ENCODE measurements around the gene PDZD7. TPM values are rescaled to one million over a fixed set of nuclear protein-coding genes. Genes with fewer than 3 reads are reported as not detected.

Gene PDZD7
- total and polyA plus RNA-seq, 9 of the 15 experiments (the other 6 are each of a cell fraction or from before 2014, with no cell fraction given), result 0.04 to 0.24 (median 0.08) TPM; not detected in 3

DNA sequence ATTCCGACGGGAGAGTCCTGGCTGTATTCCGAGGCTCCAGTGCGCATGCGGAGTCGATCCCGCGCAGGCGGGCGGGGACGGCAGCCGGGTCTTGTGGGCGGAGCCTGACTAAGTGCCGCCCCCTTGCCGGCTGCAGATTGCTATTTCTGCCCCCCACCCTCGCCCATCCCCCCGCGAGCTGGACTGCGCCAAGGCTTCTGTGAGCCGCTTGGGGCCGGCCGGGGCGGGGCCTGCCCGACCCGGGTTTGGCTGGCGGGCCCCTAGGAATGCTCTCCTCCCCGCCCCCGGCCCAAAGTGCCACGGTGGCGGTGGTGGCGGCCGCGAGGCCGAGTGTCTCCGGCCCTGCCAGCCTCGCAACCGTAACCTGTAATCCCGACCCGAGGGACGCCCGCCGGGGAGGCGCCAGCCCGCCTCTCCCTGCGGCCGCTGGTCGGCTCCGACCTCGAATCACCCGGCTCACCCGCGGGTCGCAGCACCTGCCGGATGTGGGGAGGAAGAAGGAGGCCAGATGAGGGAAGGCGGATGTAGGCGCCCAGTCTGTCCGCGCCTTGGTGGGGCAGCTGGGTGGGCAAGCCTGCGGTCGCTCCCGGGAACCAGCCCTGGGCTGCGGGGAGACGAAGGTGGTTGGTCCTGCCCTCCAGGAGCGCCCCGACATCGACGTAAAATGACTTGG is 30.2 kb upstream of the PDZD7 start (continued):
- TF ChIP-seq, protein P1, sequence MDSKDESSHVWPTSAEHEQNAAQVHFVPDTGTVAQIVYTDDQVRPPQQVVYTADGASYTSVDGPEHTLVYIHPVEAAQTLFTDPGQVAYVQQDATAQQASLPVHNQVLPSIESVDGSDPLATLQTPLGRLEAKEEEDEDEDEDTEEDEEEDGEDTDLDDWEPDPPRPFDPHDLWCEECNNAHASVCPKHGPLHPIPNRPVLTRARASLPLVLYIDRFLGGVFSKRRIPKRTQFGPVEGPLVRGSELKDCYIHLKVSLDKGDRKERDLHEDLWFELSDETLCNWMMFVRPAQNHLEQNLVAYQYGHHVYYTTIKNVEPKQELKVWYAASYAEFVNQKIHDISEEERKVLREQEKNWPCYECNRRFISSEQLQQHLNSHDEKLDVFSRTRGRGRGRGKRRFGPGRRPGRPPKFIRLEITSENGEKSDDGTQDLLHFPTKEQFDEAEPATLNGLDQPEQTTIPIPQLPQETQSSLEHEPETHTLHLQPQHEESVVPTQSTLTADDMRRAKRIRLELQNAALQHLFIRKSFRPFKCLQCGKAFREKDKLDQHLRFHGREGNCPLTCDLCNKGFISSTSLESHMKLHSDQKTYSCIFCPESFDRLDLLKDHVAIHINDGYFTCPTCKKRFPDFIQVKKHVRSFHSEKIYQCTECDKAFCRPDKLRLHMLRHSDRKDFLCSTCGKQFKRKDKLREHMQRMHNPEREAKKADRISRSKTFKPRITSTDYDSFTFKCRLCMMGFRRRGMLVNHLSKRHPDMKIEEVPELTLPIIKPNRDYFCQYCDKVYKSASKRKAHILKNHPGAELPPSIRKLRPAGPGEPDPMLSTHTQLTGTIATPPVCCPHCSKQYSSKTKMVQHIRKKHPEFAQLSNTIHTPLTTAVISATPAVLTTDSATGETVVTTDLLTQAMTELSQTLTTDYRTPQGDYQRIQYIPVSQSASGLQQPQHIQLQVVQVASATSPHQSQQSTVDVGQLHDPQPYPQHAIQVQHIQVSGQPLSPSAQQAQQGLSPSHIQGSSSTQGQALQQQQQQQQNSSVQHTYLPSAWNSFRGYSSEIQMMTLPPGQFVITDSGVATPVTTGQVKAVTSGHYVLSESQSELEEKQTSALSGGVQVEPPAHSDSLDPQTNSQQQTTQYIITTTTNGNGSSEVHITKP (IDR thresholded peaks at IDR 0.05; ENCODE audit: partially characterized antibody), result peak; percentile 35
- TF ChIP-seq TAF7 (tag; IDR thresholded peaks at IDR 0.05) (no peak), KAT7 (CRISPR knock-in tag; IDR thresholded peaks at IDR 0.05; ENCODE audit: borderline replicate concordance) (0 out of 2 replicates have a peak, but pooled peaks have one; percentile 57), GABPB1 (CRISPR knock-in tag; IDR thresholded peaks at IDR 0.05) (peak; percentile 42; the same call in 1 of the 2 replicates), RNF2 (IDR thresholded peaks at IDR 0.05) (peak; percentile 52), JUNB (CRISPR knock-in tag; conservative IDR thresholded peaks at IDR 0.05) (no peak), TEAD4 (IDR thresholded peaks at IDR 0.05; ENCODE audit: low read length) (0 out of 2 replicates have a peak, but pooled peaks have one; percentile 17), TEAD4 (CRISPR knock-in tag; IDR thresholded peaks at IDR 0.05; ENCODE audit: borderline replicate concordance) (no peak), NONO (IDR thresholded peaks at IDR 0.05; ENCODE audit: low read depth in 2 of 2, low read length in 1 of 2) (peak; percentile 23 to 43; a peak in 1 of 4 replicates), TAF1 (IDR thresholded peaks at IDR 0.05; ENCODE audit: control insufficient read depth, extremely low read depth, insufficient read depth, low read length, severe bottlenecking) (peak; percentile 39), SMAD4 (CRISPR knock-in tag; conservative IDR thresholded peaks at IDR 0.05) (peak; percentile 93), ZFX (CRISPR knock-in tag; IDR thresholded peaks at IDR 0.05) (peak; percentile 81), SP1 (CRISPR knock-in tag; IDR thresholded peaks at IDR 0.05) (peak; percentile 74; the same call in 1 of the 2 replicates), CTBP1 (IDR thresholded peaks at IDR 0.05; ENCODE audit: borderline replicate concordance) (peak; percentile 70; the same call in 1 of the 2 replicates), POLR2B (IDR thresholded peaks at IDR 0.05; ENCODE audit: low read depth, partially characterized antibody) (peak; percentile 67), ELF1 (tag; IDR thresholded peaks at IDR 0.05) (peak; percentile 49; the same call in 1 of the 2 replicates), PCBP1 (IDR thresholded peaks at IDR 0.05; ENCODE audit: low read depth, low read length, poor library complexity, severe bottlenecking) (peak; percentile 81), PHF8 (IDR thresholded peaks at IDR 0.05; ENCODE audit: borderline replicate concordance, low read length) (peak; percentile 60; the same call in 1 of the 2 replicates), CXXC5 (CRISPR knock-in tag; IDR thresholded peaks at IDR 0.05) (peak; percentile 73)
- TF ChIP-seq, protein P2, sequence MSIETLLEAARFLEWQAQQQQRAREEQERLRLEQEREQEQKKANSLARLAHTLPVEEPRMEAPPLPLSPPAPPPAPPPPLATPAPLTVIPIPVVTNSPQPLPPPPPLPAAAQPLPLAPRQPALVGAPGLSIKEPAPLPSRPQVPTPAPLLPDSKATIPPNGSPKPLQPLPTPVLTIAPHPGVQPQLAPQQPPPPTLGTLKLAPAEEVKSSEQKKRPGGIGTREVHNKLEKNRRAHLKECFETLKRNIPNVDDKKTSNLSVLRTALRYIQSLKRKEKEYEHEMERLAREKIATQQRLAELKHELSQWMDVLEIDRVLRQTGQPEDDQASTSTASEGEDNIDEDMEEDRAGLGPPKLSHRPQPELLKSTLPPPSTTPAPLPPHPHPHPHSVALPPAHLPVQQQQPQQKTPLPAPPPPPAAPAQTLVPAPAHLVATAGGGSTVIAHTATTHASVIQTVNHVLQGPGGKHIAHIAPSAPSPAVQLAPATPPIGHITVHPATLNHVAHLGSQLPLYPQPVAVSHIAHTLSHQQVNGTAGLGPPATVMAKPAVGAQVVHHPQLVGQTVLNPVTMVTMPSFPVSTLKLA (conservative IDR thresholded peaks at IDR 0.05), result peak in 1 of 2 experiments; percentile 33; a peak in 1 of 4 replicates
- TF ChIP-seq, protein P3, sequence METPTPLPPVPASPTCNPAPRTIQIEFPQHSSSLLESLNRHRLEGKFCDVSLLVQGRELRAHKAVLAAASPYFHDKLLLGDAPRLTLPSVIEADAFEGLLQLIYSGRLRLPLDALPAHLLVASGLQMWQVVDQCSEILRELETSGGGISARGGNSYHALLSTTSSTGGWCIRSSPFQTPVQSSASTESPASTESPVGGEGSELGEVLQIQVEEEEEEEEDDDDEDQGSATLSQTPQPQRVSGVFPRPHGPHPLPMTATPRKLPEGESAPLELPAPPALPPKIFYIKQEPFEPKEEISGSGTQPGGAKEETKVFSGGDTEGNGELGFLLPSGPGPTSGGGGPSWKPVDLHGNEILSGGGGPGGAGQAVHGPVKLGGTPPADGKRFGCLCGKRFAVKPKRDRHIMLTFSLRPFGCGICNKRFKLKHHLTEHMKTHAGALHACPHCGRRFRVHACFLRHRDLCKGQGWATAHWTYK (CRISPR knock-in tag; IDR thresholded peaks at IDR 0.05), result 0 out of 2 replicates have a peak, but pooled peaks have one; percentile 23
